Smooth muscle cell (in vitro differentiated cells): ENCODE results near the gene DIP2C. TPM values are rescaled to one million over a fixed set of nuclear protein-coding genes. Genes with fewer than 3 reads are reported as not detected.

Experiments
- DNase-seq: peaks from one replicate; lab custom pipeline; 2025; ENCODE audit not compliant: unreplicated experiment; lab: John Stamatoyannopoulos, UW
- H2AFZ ChIP-seq: fragments of 200-600 bp; sonication (generic); 2 replicates; pipeline ENCODE4 v1.6.0; 2016; ENCODE audit warnings: antibody characterized with exemption, low read depth, mild to moderate bottlenecking
- H3F3A ChIP-seq: fragments of 200-600 bp; sonication (generic); 2 replicates; pipeline ENCODE4 v1.6.0; 2017; ENCODE audit warnings: antibody characterized with exemption, low read depth
- H3K27ac ChIP-seq: fragments of 200-600 bp; sonication (generic); 2 replicates; pipeline ENCODE4 v1.5.1; 2016; ENCODE audit warnings: low read depth, mild to moderate bottlenecking
- H3K27me3 ChIP-seq: fragments of 200-600 bp; sonication (generic); 2 replicates; pipeline ENCODE4 v1.6.1; 2016; ENCODE audit warnings: low read depth, mild to moderate bottlenecking
- H3K36me3 ChIP-seq: fragments of 200-600 bp; sonication (generic); 2 replicates; pipeline ENCODE4 v1.5.1; 2016; ENCODE audit warnings: low read depth
- H3K4me1 ChIP-seq: fragments of 200-600 bp; sonication (generic); 2 replicates; pipeline ENCODE4 v1.5.1; 2016; ENCODE audit warnings: low read depth
- H3K4me2 ChIP-seq: fragments of 200-600 bp; sonication (generic); 2 replicates; pipeline ENCODE4 v1.6.0; 2016; ENCODE audit warnings: mild to moderate bottlenecking
- H3K4me3 ChIP-seq: fragments of 200-600 bp; sonication (generic); 2 replicates; pipeline ENCODE4 v1.5.1; 2016; ENCODE audit warnings: mild to moderate bottlenecking
- H3K79me2 ChIP-seq: fragments of 200-600 bp; sonication (generic); 2 replicates; pipeline ENCODE4 v1.6.0; 2016; ENCODE audit warnings: low read depth, mild to moderate bottlenecking
- H3K9ac ChIP-seq: fragments of 200-600 bp; sonication (generic); 2 replicates; pipeline ENCODE4 v1.6.0; 2016; ENCODE audit warnings: low read depth
- H3K9me3 ChIP-seq: fragments of 200-600 bp; sonication (generic); replicated peaks from 2 replicates; pipeline ENCODE4 v1.5.1; 2016; ENCODE audit warnings: low read depth
- H4K20me1 ChIP-seq: fragments of 200-600 bp; sonication (generic); 2 replicates; pipeline ENCODE4 v1.6.0; 2016; ENCODE audit warnings: low read depth
- WGBS: methylation state at CpG from one replicate; pipeline ENCODE4 v1.1.7; 2016; ENCODE audit warnings: low lambda C conversion rate; 5-methylcytosine and 5-hydroxymethylcytosine counted together
- polyA plus RNA-seq: library from polyadenylated mRNA; unstranded; fragments of >200 nt; fragmentation: Nextera tagmentation; extraction: Ambion mirVana; gene quantifications from 2 replicates; pipeline ENCODE4 v1.2.1, GENCODE V29; 2016
- total RNA-seq: library from RNA; depleted of rRNA; stranded (reverse); fragments of >200 nt; gene quantifications from 2 replicates; pipeline ENCODE4 v1.2.3, GENCODE V29; 2014
- TF ChIP-seq, protein P1 (sequence below): fragments of 200-600 bp; sonication (generic); IDR thresholded peaks from 2 replicates; pipeline ENCODE4 v1.5.1; 2017; ENCODE audit warnings: borderline replicate concordance, mild to moderate bottlenecking, antibody characterized with exemption; ENCODE audit not compliant: insufficient read depth, poor library complexity, severe bottlenecking

DIP2C gene
- total and polyA plus RNA-seq, 2 experiments from 2014 or later, result 14.9 to 15.3 TPM

GRCh38 chr10:718143-718700 lies 28.8 kb upstream of the DIP2C start:
- Histone ChIP-seq H3K27ac (no peak overlapping the region), H3K4me1 (no peaks in the 10 kb centered on the region), H3K79me2 (no peaks in the 10 kb centered on the region), H4K20me1 (no peaks in the 10 kb centered on the region), H3K4me3 (no peak overlapping the region), H3K9me3 (no peaks in the 10 kb centered on the region), H3K27me3 (no peaks in the 10 kb centered on the region), H3K9ac (no peak overlapping the region), H3K36me3 (no peaks in the 10 kb centered on the region), H3K4me2 (no peak overlapping the region), H2AFZ (no peak overlapping the region), H3F3A (no peaks in the 10 kb centered on the region)
- DNase-seq, result no peak
- TF ChIP-seq, protein P1, sequence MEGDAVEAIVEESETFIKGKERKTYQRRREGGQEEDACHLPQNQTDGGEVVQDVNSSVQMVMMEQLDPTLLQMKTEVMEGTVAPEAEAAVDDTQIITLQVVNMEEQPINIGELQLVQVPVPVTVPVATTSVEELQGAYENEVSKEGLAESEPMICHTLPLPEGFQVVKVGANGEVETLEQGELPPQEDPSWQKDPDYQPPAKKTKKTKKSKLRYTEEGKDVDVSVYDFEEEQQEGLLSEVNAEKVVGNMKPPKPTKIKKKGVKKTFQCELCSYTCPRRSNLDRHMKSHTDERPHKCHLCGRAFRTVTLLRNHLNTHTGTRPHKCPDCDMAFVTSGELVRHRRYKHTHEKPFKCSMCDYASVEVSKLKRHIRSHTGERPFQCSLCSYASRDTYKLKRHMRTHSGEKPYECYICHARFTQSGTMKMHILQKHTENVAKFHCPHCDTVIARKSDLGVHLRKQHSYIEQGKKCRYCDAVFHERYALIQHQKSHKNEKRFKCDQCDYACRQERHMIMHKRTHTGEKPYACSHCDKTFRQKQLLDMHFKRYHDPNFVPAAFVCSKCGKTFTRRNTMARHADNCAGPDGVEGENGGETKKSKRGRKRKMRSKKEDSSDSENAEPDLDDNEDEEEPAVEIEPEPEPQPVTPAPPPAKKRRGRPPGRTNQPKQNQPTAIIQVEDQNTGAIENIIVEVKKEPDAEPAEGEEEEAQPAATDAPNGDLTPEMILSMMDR, result no peak
- 97% methylated on average over 6 of the region's 6 CpGs for WGBS

GRCh38 chr10:717458-717857 lies 28.0 kb upstream of the DIP2C start:
- 96% methylated on average over 11 of the region's 11 CpGs for WGBS

GRCh38 chr10:716821-717220 lies 27.4 kb upstream of the DIP2C start:
- TF ChIP-seq, protein P1, result no peak
- H3K4me3 ChIP-seq, result no peak overlapping the region
- no peak for DNase-seq
- no peaks in the 10 kb centered on the region for H3F3A ChIP-seq
- no peaks in the 10 kb centered on the region for H3K9me3 ChIP-seq
- WGBS, result 63% methylated on average over 5 of the region's 5 CpGs
- H3K9ac ChIP-seq, result no peak overlapping the region
- H3K4me1 ChIP-seq, result no peaks in the 10 kb centered on the region
- H3K36me3 ChIP-seq, result no peaks in the 10 kb centered on the region
- no peak overlapping the region for H3K27ac ChIP-seq
- H3K27me3 ChIP-seq, result no peaks in the 10 kb centered on the region
- H2AFZ ChIP-seq, result no peak overlapping the region
- no peaks in the 10 kb centered on the region for H4K20me1 ChIP-seq
- no peak overlapping the region for H3K4me2 ChIP-seq
- H3K79me2 ChIP-seq, result no peaks in the 10 kb centered on the region

More at GRCh38 chr10:717458-717857, 28.0 kb upstream of the DIP2C start:
- Histone ChIP-seq H3K36me3 (no peaks in the 10 kb centered on the region), H3K9me3 (no peaks in the 10 kb centered on the region), H3K27ac (no peak overlapping the region), H3K27me3 (no peaks in the 10 kb centered on the region), H3K4me2 (no peak overlapping the region), H2AFZ (no peak overlapping the region), H4K20me1 (no peaks in the 10 kb centered on the region), H3K79me2 (no peaks in the 10 kb centered on the region), H3F3A (no peaks in the 10 kb centered on the region), H3K4me3 (no peak overlapping the region), H3K9ac (no peak overlapping the region), H3K4me1 (no peaks in the 10 kb centered on the region)
- DNase-seq, result no peak
- TF ChIP-seq, protein P1, result no peak

DNA sequence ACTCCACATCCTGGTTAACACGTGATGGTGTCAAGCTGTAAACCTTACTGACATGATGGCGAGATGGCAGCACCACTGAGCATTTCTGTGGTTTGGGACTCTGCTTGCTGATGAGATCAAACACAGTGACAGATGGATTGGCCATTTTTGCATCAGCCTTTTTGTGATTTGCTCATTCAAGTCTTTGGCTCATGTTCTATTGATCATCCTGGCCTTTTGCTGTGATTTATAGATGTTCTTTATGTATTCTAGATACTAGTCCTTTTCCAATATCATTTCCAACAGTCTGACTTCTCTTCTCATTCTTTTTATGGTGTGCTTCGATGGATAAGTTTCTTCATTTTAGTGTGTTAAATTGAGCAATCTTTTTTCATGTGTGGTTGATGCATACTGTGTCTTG lies 24.7 kb upstream of the DIP2C start:
- WGBS, result 89% methylated on average over 3 of the region's 3 CpGs

More for the DNA sequence above, 24.7 kb upstream of the DIP2C start:
- Histone ChIP-seq H3K4me3 (no peak overlapping the region), H3K27me3 (no peaks in the 10 kb centered on the region), H3K4me1 (no peaks in the 10 kb centered on the region), H3K9me3 (no peaks in the 10 kb centered on the region), H2AFZ (no peak overlapping the region), H3K4me2 (no peak overlapping the region), H3K36me3 (no peaks in the 10 kb centered on the region), H3K79me2 (no peaks in the 10 kb centered on the region), H3F3A (no peaks in the 10 kb centered on the region), H3K27ac (no peak overlapping the region), H4K20me1 (no peaks in the 10 kb centered on the region), H3K9ac (no peak overlapping the region)
- no peak for DNase-seq
- TF ChIP-seq, protein P1, result no peak
